Measurements from ENCODE around the gene PKNOX2. TPM values are rescaled to one million over a fixed set of nuclear protein-coding genes. Genes with fewer than 3 reads are reported as not detected.

Gene PKNOX2
- polyA plus RNA-seq, 4 donors = 12.0 to 24.9 (median 13.1) TPM

GRCh38 chr11:125171974-125172373 is 7.4 kb downstream of the PKNOX2 start:
- DNase-seq (ENCODE audit: low read depth in 4 of 4, low spot score in 3 of 4) = no peak

- no peak for DNase-seq (ENCODE audit: low read depth in 4 of 4, low spot score in 3 of 4)
These were observed 8.5 kb downstream of the PKNOX2 start for GRCh38 chr11:125173027-125173426.

GRCh38 chr11:125173556-125173955 is 9.0 kb downstream of the PKNOX2 start:
- DNase-seq (ENCODE audit: low read depth in 4 of 4, low spot score in 3 of 4) = no peak

- DNase-seq (ENCODE audit: low read depth in 4 of 4, low spot score in 3 of 4) = no peak
These were observed 9.5 kb downstream of the PKNOX2 start for GRCh38 chr11:125174057-125174456.

GRCh38 chr11:125174686-125175085 is 10.1 kb downstream of the PKNOX2 start:
- no peak for DNase-seq (ENCODE audit: low read depth in 4 of 4, low spot score in 3 of 4)

- DNase-seq (ENCODE audit: low read depth in 4 of 4, low spot score in 3 of 4) = no peak
These were observed 10.6 kb downstream of the PKNOX2 start for GRCh38 chr11:125175166-125175565.

- DNase-seq (ENCODE audit: low read depth in 4 of 4, low spot score in 3 of 4) = no peak
These were observed 11.5 kb downstream of the PKNOX2 start for GRCh38 chr11:125175896-125176575.

- no peak for DNase-seq (ENCODE audit: low read depth in 4 of 4, low spot score in 3 of 4)
These were observed 12.3 kb downstream of the PKNOX2 start for GRCh38 chr11:125176866-125177265.

- DNase-seq (ENCODE audit: low read depth in 4 of 4, low spot score in 3 of 4) = no peak
These were observed 13.0 kb downstream of the PKNOX2 start for GRCh38 chr11:125177543-125177942.

- DNase-seq (ENCODE audit: low read depth in 4 of 4, low spot score in 3 of 4) = no peak
These were observed 14.8 kb downstream of the PKNOX2 start for GRCh38 chr11:125179346-125179745.

- no peak for DNase-seq (ENCODE audit: low read depth in 4 of 4, low spot score in 3 of 4)
These were observed 15.3 kb downstream of the PKNOX2 start for GRCh38 chr11:125179895-125180294.

GRCh38 chr11:125180413-125181305 is 16.1 kb downstream of the PKNOX2 start:
- DNase-seq (ENCODE audit: low read depth in 4 of 4, low spot score in 3 of 4) = no peak

- no peak for DNase-seq (ENCODE audit: low read depth in 4 of 4, low spot score in 3 of 4)
These were observed 18.0 kb downstream of the PKNOX2 start for GRCh38 chr11:125182573-125182972.

GRCh38 chr11:125183641-125184040 is 19.1 kb downstream of the PKNOX2 start:
- DNase-seq (ENCODE audit: low read depth in 4 of 4, low spot score in 3 of 4) = no peak

- DNase-seq (ENCODE audit: low read depth in 4 of 4, low spot score in 3 of 4) = no peak
These were observed 23.5 kb downstream of the PKNOX2 start for GRCh38 chr11:125188021-125188420.

- no peak for DNase-seq (ENCODE audit: low read depth in 4 of 4, low spot score in 3 of 4)
These were observed 26.0 kb downstream of the PKNOX2 start for GRCh38 chr11:125190566-125190965.

- DNase-seq (ENCODE audit: low read depth in 4 of 4, low spot score in 3 of 4) = no peak
These were observed 27.6 kb downstream of the PKNOX2 start for GRCh38 chr11:125192183-125192582.

GRCh38 chr11:125192717-125193415 is 28.3 kb downstream of the PKNOX2 start:
- no peak for DNase-seq (ENCODE audit: low read depth in 4 of 4, low spot score in 3 of 4)

- DNase-seq (ENCODE audit: low read depth in 4 of 4, low spot score in 3 of 4) = no peak
These were observed 28.8 kb downstream of the PKNOX2 start for GRCh38 chr11:125193416-125193726.

GRCh38 chr11:125193841-125194240 is 29.3 kb downstream of the PKNOX2 start:
- DNase-seq (ENCODE audit: low read depth in 4 of 4, low spot score in 3 of 4) = no peak

- DNase-seq (ENCODE audit: low read depth in 4 of 4, low spot score in 3 of 4) = no peak
These were observed 35.4 kb downstream of the PKNOX2 start for GRCh38 chr11:125199915-125200314.
